ENCODE results near the gene TGM2. TPM values are rescaled to one million over a fixed set of nuclear protein-coding genes. Genes with fewer than 3 reads are reported as not detected.

The TGM2 gene
- total and polyA plus RNA-seq, 4 donors = 44.2 to 561 (median 321) TPM

GRCh38 chr20:38117205-38117604, 47.9 kb downstream of the TGM2 start:
- intact Hi-C loops (cut with DNase I) = no loop called here
- ATAC-seq (ENCODE audit: low FRiP score) (no peak), DNase-seq (no peak)
- no peak overlapping the region for H3K27ac ChIP-seq (ENCODE audit: low read depth in 1 of 2, low read length in 2 of 2)
- no peak overlapping the region for H3K4me3 ChIP-seq (ENCODE audit: low read length in 2 of 2)
- no peaks in the 10 kb centered on the region for H3K36me3 ChIP-seq (ENCODE audit: control insufficient read depth in 1 of 2, insufficient read depth in 2 of 2, low read length in 1 of 2)
- WGBS, 2 donors = 97 to 98% methylated on average over 2 of the region's 2 CpGs
- H3K4me1 ChIP-seq (ENCODE audit: control insufficient read depth in 1 of 2, insufficient read depth in 2 of 2, low read length in 2 of 2) = no peaks in the 10 kb centered on the region
- H3K27me3 ChIP-seq (ENCODE audit: control insufficient read depth in 1 of 2, insufficient read depth in 2 of 2, low read length in 1 of 2) = no peaks in the 10 kb centered on the region
- no peaks in the 10 kb centered on the region for H3K9me3 ChIP-seq (ENCODE audit: control insufficient read depth, low read length)

GRCh38 chr20:38116409-38117165, 48.5 kb downstream of the TGM2 start:
- Histone ChIP-seq H3K4me3 (ENCODE audit: low read length in 2 of 2) (no peak overlapping the region), H3K27ac (ENCODE audit: low read depth in 1 of 2, low read length in 2 of 2) (no peak overlapping the region), H3K9me3 (ENCODE audit: control insufficient read depth, low read length) (no peaks in the 10 kb centered on the region), H3K27me3 (ENCODE audit: control insufficient read depth in 1 of 2, insufficient read depth in 2 of 2, low read length in 1 of 2) (no peaks in the 10 kb centered on the region), H3K4me1 (ENCODE audit: control insufficient read depth in 1 of 2, insufficient read depth in 2 of 2, low read length in 2 of 2) (peaks cover 0 to under 1% of the 10 kb centered on the region in 2 donors), H3K36me3 (ENCODE audit: control insufficient read depth in 1 of 2, insufficient read depth in 2 of 2, low read length in 1 of 2) (no peaks in the 10 kb centered on the region)
- ATAC-seq (ENCODE audit: low FRiP score) (no peak), DNase-seq (no peak)
- 60 to 63% methylated on average over 3 of the region's 3 CpGs for WGBS, 2 donors
- intact Hi-C loops (cut with DNase I) = no loop called here

GRCh38 chr20:38115896-38116295, 49.2 kb downstream of the TGM2 start:
- WGBS, 2 donors = 91 to 100% methylated on average over 2 of the region's 2 CpGs
- no peak overlapping the region for H3K4me3 ChIP-seq (ENCODE audit: low read length in 2 of 2)
- ATAC-seq (ENCODE audit: low FRiP score) = no peak

GRCh38 chr20:38115205-38115604, 49.9 kb downstream of the TGM2 start:
- peaks cover 0 to 7% of the 10 kb centered on the region in 2 donors for H3K4me1 ChIP-seq (ENCODE audit: control insufficient read depth in 1 of 2, insufficient read depth in 2 of 2, low read length in 2 of 2)
- ATAC-seq (ENCODE audit: low FRiP score) (no peak), DNase-seq (no peak)
- 97 to 98% methylated on average over 1 of the region's 1 CpG for WGBS, 2 donors
- intact Hi-C loops (cut with DNase I) = no loop called here
- no peaks in the 10 kb centered on the region for H3K9me3 ChIP-seq (ENCODE audit: control insufficient read depth, low read length)
- H3K27ac ChIP-seq (ENCODE audit: low read depth in 1 of 2, low read length in 2 of 2) = no peak overlapping the region
- no peak overlapping the region for H3K4me3 ChIP-seq (ENCODE audit: low read length in 2 of 2)
- no peaks in the 10 kb centered on the region for H3K36me3 ChIP-seq (ENCODE audit: control insufficient read depth in 1 of 2, insufficient read depth in 2 of 2, low read length in 1 of 2)
- no peaks in the 10 kb centered on the region for H3K27me3 ChIP-seq (ENCODE audit: control insufficient read depth in 1 of 2, insufficient read depth in 2 of 2, low read length in 1 of 2)

More at GRCh38 chr20:38115896-38116295, 49.2 kb downstream of the TGM2 start:
- intact Hi-C loops (cut with DNase I) = no loop called here
- Histone ChIP-seq H3K27ac (ENCODE audit: low read depth in 1 of 2, low read length in 2 of 2) (no peak overlapping the region), H3K27me3 (ENCODE audit: control insufficient read depth in 1 of 2, insufficient read depth in 2 of 2, low read length in 1 of 2) (no peaks in the 10 kb centered on the region), H3K9me3 (ENCODE audit: control insufficient read depth, low read length) (no peaks in the 10 kb centered on the region), H3K36me3 (ENCODE audit: control insufficient read depth in 1 of 2, insufficient read depth in 2 of 2, low read length in 1 of 2) (no peaks in the 10 kb centered on the region), H3K4me1 (ENCODE audit: control insufficient read depth in 1 of 2, insufficient read depth in 2 of 2, low read length in 2 of 2) (peaks cover 0 to 6% of the 10 kb centered on the region in 2 donors)
- no peak for DNase-seq

GRCh38 chr20:38114353-38114791, 50.7 kb downstream of the TGM2 start:
- no peaks in the 10 kb centered on the region for H3K36me3 ChIP-seq (ENCODE audit: control insufficient read depth in 1 of 2, insufficient read depth in 2 of 2, low read length in 1 of 2)
- WGBS, 2 donors = 65 to 76% methylated on average over 4 of the region's 4 CpGs
- H3K4me3 ChIP-seq (ENCODE audit: low read length in 2 of 2) = no peak overlapping the region
- H3K9me3 ChIP-seq (ENCODE audit: control insufficient read depth, low read length) = no peaks in the 10 kb centered on the region
- DNase-seq (no peak), ATAC-seq (ENCODE audit: low FRiP score) (no peak)
- no peak overlapping the region for H3K27ac ChIP-seq (ENCODE audit: low read depth in 1 of 2, low read length in 2 of 2)
- H3K27me3 ChIP-seq (ENCODE audit: control insufficient read depth in 1 of 2, insufficient read depth in 2 of 2, low read length in 1 of 2) = no peaks in the 10 kb centered on the region
- intact Hi-C loops (cut with DNase I) = loop anchor here (5.0 kb wide), 1 partner anchor 37 kb away; no protein-coding TSS in a partner anchor
- H3K4me1 ChIP-seq (ENCODE audit: control insufficient read depth in 1 of 2, insufficient read depth in 2 of 2, low read length in 2 of 2) = peaks cover 0 to 7% of the 10 kb centered on the region in 2 donors

GRCh38 chr20:38113401-38114325, 51.4 kb downstream of the TGM2 start:
- H3K9me3 ChIP-seq (ENCODE audit: control insufficient read depth, low read length) = no peaks in the 10 kb centered on the region
- peaks cover 2 to 8% of the 10 kb centered on the region in 2 donors for H3K4me1 ChIP-seq (ENCODE audit: control insufficient read depth in 1 of 2, insufficient read depth in 2 of 2, low read length in 2 of 2)
- intact Hi-C loops (cut with DNase I) = loop anchor here (5.0 kb wide), 1 partner anchor 36 kb away; no protein-coding TSS in a partner anchor
- ATAC-seq (ENCODE audit: low FRiP score) (no peak), DNase-seq (no peak)
- H3K36me3 ChIP-seq (ENCODE audit: control insufficient read depth in 1 of 2, insufficient read depth in 2 of 2, low read length in 1 of 2) = no peaks in the 10 kb centered on the region
- WGBS, 2 donors = 69 to 73% methylated on average over 10 of the region's 10 CpGs
- no peak overlapping the region for H3K27ac ChIP-seq (ENCODE audit: low read depth in 1 of 2, low read length in 2 of 2)
- H3K27me3 ChIP-seq (ENCODE audit: control insufficient read depth in 1 of 2, insufficient read depth in 2 of 2, low read length in 1 of 2) = no peaks in the 10 kb centered on the region
- H3K4me3 ChIP-seq (ENCODE audit: low read length in 2 of 2) = no peak overlapping the region

- H3K27me3 ChIP-seq (ENCODE audit: control insufficient read depth in 1 of 2, insufficient read depth in 2 of 2, low read length in 1 of 2) = no peaks in the 10 kb centered on the region
- ATAC-seq (ENCODE audit: low FRiP score) (no peak), DNase-seq (no peak)
- intact Hi-C loops (cut with DNase I) = loop anchor here (5.0 kb wide), 1 partner anchor 36 kb away; no protein-coding TSS in a partner anchor
- no peak overlapping the region for H3K27ac ChIP-seq (ENCODE audit: low read depth in 1 of 2, low read length in 2 of 2)
- H3K9me3 ChIP-seq (ENCODE audit: control insufficient read depth, low read length) = no peaks in the 10 kb centered on the region
- WGBS, 2 donors = 96 to 99% methylated on average over 8 of the region's 8 CpGs
- no peaks in the 10 kb centered on the region for H3K36me3 ChIP-seq (ENCODE audit: control insufficient read depth in 1 of 2, insufficient read depth in 2 of 2, low read length in 1 of 2)
- H3K4me3 ChIP-seq (ENCODE audit: low read length in 2 of 2) = no peak overlapping the region
- peaks cover 3 to 12% of the 10 kb centered on the region in 2 donors for H3K4me1 ChIP-seq (ENCODE audit: control insufficient read depth in 1 of 2, insufficient read depth in 2 of 2, low read length in 2 of 2)
Measured at GRCh38 chr20:38112930-38113294, 52.2 kb downstream of the TGM2 start.

- no peak for ATAC-seq (ENCODE audit: low FRiP score)
- no peaks in the 10 kb centered on the region for H3K36me3 ChIP-seq (ENCODE audit: control insufficient read depth in 1 of 2, insufficient read depth in 2 of 2, low read length in 1 of 2)
- 92 to 93% methylated on average over 14 of the region's 14 CpGs for WGBS, 2 donors
- H3K27ac ChIP-seq (ENCODE audit: low read depth in 1 of 2, low read length in 2 of 2) = no peak overlapping the region
- H3K4me3 ChIP-seq (ENCODE audit: low read length in 2 of 2) = no peak overlapping the region
- no peak for DNase-seq
- no peaks in the 10 kb centered on the region for H3K9me3 ChIP-seq (ENCODE audit: control insufficient read depth, low read length)
- peaks cover 3 to 12% of the 10 kb centered on the region in 2 donors for H3K4me1 ChIP-seq (ENCODE audit: control insufficient read depth in 1 of 2, insufficient read depth in 2 of 2, low read length in 2 of 2)
- no peaks in the 10 kb centered on the region for H3K27me3 ChIP-seq (ENCODE audit: control insufficient read depth in 1 of 2, insufficient read depth in 2 of 2, low read length in 1 of 2)
- intact Hi-C loops (cut with DNase I) = loop anchor here (5.0 kb wide), 1 partner anchor 35 kb away; no protein-coding TSS in a partner anchor
Measured at GRCh38 chr20:38112261-38112929, 52.7 kb downstream of the TGM2 start.
